CD14-positive monocyte (primary cell): Measurements from ENCODE around the gene FNIP1. TPM values are rescaled to one million over a fixed set of nuclear protein-coding genes. Genes with fewer than 3 reads are reported as not detected.

ENCODE experiments used
- DNase-seq, 3 donors: peaks; one replicate each; pipeline ENCODE4 v3.0.0-alpha.2; 2011 to 2022
- H2AFZ ChIP-seq: 2 replicates; pipeline ENCODE4 v1.6.0; 2012; ENCODE audit warnings: mild to moderate bottlenecking, low read depth, low read length, inconsistent platforms; ENCODE audit not compliant: insufficient read depth, poor library complexity, severe bottlenecking
- H3K27ac ChIP-seq, 2 donors: 1 replicate in 1 of 2; 2 replicates in 1 of 2; pipeline ENCODE4 v1.5.1; 2012 to 2013; ENCODE audit warnings: low read length in 2 of 2, control low read depth in 1 of 2, inconsistent platforms in 1 of 2, low read depth in 1 of 2, mild to moderate bottlenecking in 1 of 2
- H3K27me3 ChIP-seq, 2 donors: one replicate each; pipeline versions ENCODE4 v1.6.0 to v1.6.1; 2011 to 2013; ENCODE audit warnings: low read length in 2 of 2; ENCODE audit not compliant: control insufficient read depth in 2 of 2, insufficient read depth in 2 of 2
- H3K36me3 ChIP-seq, 2 donors: replicated peaks in 1 of 2; 1 replicate in 1 of 2; 2 replicates in 1 of 2; pipeline versions ENCODE4 v1.5.1 to v1.6.1; 2012 to 2013; ENCODE audit warnings: low read length in 2 of 2, control low read depth in 1 of 2, inconsistent platforms in 1 of 2, mild to moderate bottlenecking in 1 of 2; ENCODE audit not compliant: insufficient read depth in 2 of 2, control insufficient read depth in 1 of 2
- H3K4me1 ChIP-seq, 2 donors: 1 replicate in 1 of 2; 2 replicates in 1 of 2; pipeline versions ENCODE4 v1.5.1 to v1.6.1; 2012 to 2013; ENCODE audit warnings: low read length in 2 of 2, control low read depth in 1 of 2, inconsistent platforms in 1 of 2, mild to moderate bottlenecking in 1 of 2, moderate library complexity in 1 of 2; ENCODE audit not compliant: insufficient read depth in 2 of 2, control insufficient read depth in 1 of 2
- H3K4me2 ChIP-seq: replicated peaks from 2 replicates; pipeline ENCODE3; 2012; ENCODE audit warnings: low read length, moderate library complexity, mild to moderate bottlenecking; ENCODE audit not compliant: poor library complexity, severe bottlenecking; ENCODE audit errors: extremely low read depth
- H3K4me3 ChIP-seq, 3 experiments: fragments of 200-600 bp in 1 of 3; sonication (generic) in 1 of 3; replicated peaks in 1 of 3; 1 replicate in 2 of 3; 2 replicates in 1 of 3; pipeline ENCODE4 v1.5.1; 2011 to 2013; ENCODE audit warnings: low read length in 3 of 3, mild to moderate bottlenecking in 3 of 3, control low read depth in 2 of 3, low read depth in 2 of 3, inconsistent platforms in 1 of 3, moderate library complexity in 1 of 3
- H3K79me2 ChIP-seq: 2 replicates; pipeline ENCODE4 v1.6.0; 2012; ENCODE audit warnings: mild to moderate bottlenecking, control low read depth, inconsistent platforms, low read length, moderate library complexity; ENCODE audit not compliant: insufficient read depth
- H3K9ac ChIP-seq: 2 replicates; pipeline ENCODE4 v1.6.0; 2017; ENCODE audit warnings: low read length, mild to moderate bottlenecking; ENCODE audit not compliant: insufficient read depth, poor library complexity, severe bottlenecking
- H3K9me3 ChIP-seq, 2 donors: replicated peaks in 1 of 2; 1 replicate in 1 of 2; 2 replicates in 1 of 2; pipeline versions ENCODE4 v1.5.1 to v1.6.1; 2012 to 2013; ENCODE audit warnings: low read length in 2 of 2, control low read depth in 1 of 2; ENCODE audit not compliant: control insufficient read depth in 1 of 2, insufficient read depth in 1 of 2
- H4K20me1 ChIP-seq: 2 replicates; pipeline ENCODE4 v1.6.0; 2012; ENCODE audit warnings: mild to moderate bottlenecking, low read length, control low read depth, moderate library complexity; ENCODE audit not compliant: insufficient read depth
- H3K27ac Mint-ChIP-seq, 7 donors: one replicate each; pipeline ENCODE4 v1.8.0; 2020; ENCODE audit warnings: mild to moderate bottlenecking in 7 of 7, mixed read lengths in 7 of 7, moderate library complexity in 6 of 7, inconsistent platforms in 2 of 7
- H3K27me3 Mint-ChIP-seq, 3 donors: one replicate each; pipeline ENCODE4 v1.8.0; 2021 to 2022; ENCODE audit warnings: low read depth in 3 of 3, mild to moderate bottlenecking in 3 of 3, mixed read lengths in 3 of 3, moderate library complexity in 3 of 3, inconsistent platforms in 1 of 3
- H3K36me3 Mint-ChIP-seq, 2 donors: one replicate each; pipeline ENCODE4 v1.8.0; 2020; ENCODE audit warnings: mixed read lengths in 2 of 2, inconsistent platforms in 1 of 2, mild to moderate bottlenecking in 1 of 2
- H3K4me1 Mint-ChIP-seq: one replicate; pipeline ENCODE4 v1.8.0; 2020; ENCODE audit warnings: mild to moderate bottlenecking, mixed read lengths
- H3K4me3 Mint-ChIP-seq, 2 donors: one replicate each; pipeline ENCODE4 v1.8.0; 2020; ENCODE audit warnings: mild to moderate bottlenecking in 2 of 2, mixed read lengths in 2 of 2, moderate library complexity in 1 of 2
- H3K9me3 Mint-ChIP-seq, 7 donors: one replicate each; pipeline ENCODE4 v1.8.0; 2020 to 2022; ENCODE audit warnings: mixed read lengths in 7 of 7, mild to moderate bottlenecking in 6 of 7, moderate library complexity in 6 of 7, inconsistent platforms in 2 of 7
- CTCF ChIP-seq: fragments of 200-600 bp; IDR thresholded peaks from one replicate; pipeline ENCODE4 v1.8.0; 2022; ENCODE audit warnings: antibody characterized with exemption, mild to moderate bottlenecking
- WGBS: methylation state at CpG from one replicate; pipeline ENCODE4 v1.1.5; 2013; ENCODE audit warnings: missing lambda C conversion rate; ENCODE audit not compliant: insufficient coverage; 5-methylcytosine and 5-hydroxymethylcytosine counted together
- intact Hi-C, 2 donors: fragments of 100-400 bp; cut with micrococcal nuclease; formaldehyde crosslinking; loops; one replicate each; pipeline versions ENCODE4 v1.15.0 to v1.15.1; 2023
- polyA plus RNA-seq, 3 donors: library from polyadenylated mRNA; depleted of rRNA in 1 of 3; unstranded in 2 of 3; stranded (reverse) in 1 of 3; fragments of 300-500 nt in 2 of 3; fragments of >200 nt in 1 of 3; fragmentation: Illumina TruSeq in 2 of 3; gene quantifications; 1 replicate in 2 of 3; 2 replicates in 1 of 3; pipeline ENCODE4 v1.2.3, GENCODE V29; 2012 to 2021

The FNIP1 gene
- polyA plus RNA-seq, 3 donors, result 13.6 to 17.3 (median 16.3) TPM

GRCh38 chr5:131694926-131695325 is 101.9 kb downstream of the FNIP1 start:
- H3K4me1 Mint-ChIP-seq, result no peaks in the 10 kb centered on the region
- no peaks in the 10 kb centered on the region for H3K27me3 Mint-ChIP-seq
- no peak overlapping the region for H3K4me3 Mint-ChIP-seq
- intact Hi-C loops, result no loop called here
- H3K36me3 Mint-ChIP-seq, result peaks cover 53 to 68% of the 10 kb centered on the region in 2 donors
- no peaks in the 10 kb centered on the region for H3K27me3 ChIP-seq
- peaks cover 3 to 8% of the 10 kb centered on the region in 2 donors for H3K9me3 ChIP-seq
- H3K4me1 ChIP-seq, result no peaks in the 10 kb centered on the region
- H3K27ac Mint-ChIP-seq, result no peak overlapping the region
- no peak overlapping the region for H2AFZ ChIP-seq
- H3K27ac ChIP-seq, result no peak overlapping the region
- H3K79me2 ChIP-seq, result peaks cover 7% of the 10 kb centered on the region
- H3K9ac ChIP-seq, result no peak overlapping the region
- H3K36me3 ChIP-seq, result peaks cover 56 to 92% of the 10 kb centered on the region in 2 donors
- DNase-seq, result no peak
- peaks cover 0 to 9% (median 4%) of the 10 kb centered on the region in 7 donors for H3K9me3 Mint-ChIP-seq
- TF ChIP-seq CTCF, result no peak
- no peak overlapping the region for H3K4me3 ChIP-seq
- no CpG with 5 or more reads among the region's 4 CpGs for WGBS
- H4K20me1 ChIP-seq, result no peaks in the 10 kb centered on the region
- H3K4me2 ChIP-seq, result no peak overlapping the region

DNA sequence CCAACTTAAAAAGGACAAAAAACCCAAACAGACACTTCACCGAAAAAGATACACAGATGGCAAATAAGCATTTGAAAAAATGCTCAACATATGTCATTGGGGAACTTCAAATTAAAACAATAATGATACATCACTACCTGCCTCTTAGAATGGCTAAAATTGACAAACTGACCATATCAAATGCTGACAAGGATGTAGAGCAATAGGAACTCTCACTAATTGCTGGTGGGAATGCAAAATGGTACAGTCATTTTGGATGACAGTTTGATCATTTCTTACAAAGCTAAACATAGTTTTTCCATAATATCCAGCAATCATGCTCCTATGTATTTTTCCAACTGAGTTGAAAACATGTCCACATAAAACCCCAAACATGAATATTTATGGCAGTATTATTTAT is 102.9 kb downstream of the FNIP1 start:
- no peaks in the 10 kb centered on the region for H3K27me3 Mint-ChIP-seq
- no peaks in the 10 kb centered on the region for H4K20me1 ChIP-seq
- no peak for DNase-seq
- H3K27ac Mint-ChIP-seq, result peak overlapping the region in 1 of 7 donors; percentile 66
- H3K27me3 ChIP-seq, result no peaks in the 10 kb centered on the region
- H3K4me1 Mint-ChIP-seq, result no peaks in the 10 kb centered on the region
- peaks cover 58 to 72% of the 10 kb centered on the region in 2 donors for H3K36me3 Mint-ChIP-seq
- peaks cover 48 to 92% of the 10 kb centered on the region in 2 donors for H3K36me3 ChIP-seq
- H3K9me3 ChIP-seq, result peaks cover 3 to 8% of the 10 kb centered on the region in 2 donors
- H3K27ac ChIP-seq, result no peak overlapping the region
- no peak overlapping the region for H3K4me2 ChIP-seq
- H3K4me1 ChIP-seq, result no peaks in the 10 kb centered on the region
- no peak overlapping the region for H2AFZ ChIP-seq
- H3K9ac ChIP-seq, result no peak overlapping the region
- no CpG with 5 or more reads among the region's 1 CpG for WGBS
- H3K4me3 ChIP-seq, result no peak overlapping the region
- peaks cover 7% of the 10 kb centered on the region for H3K79me2 ChIP-seq
- peaks cover 0 to 9% (median 4%) of the 10 kb centered on the region in 7 donors for H3K9me3 Mint-ChIP-seq
- TF ChIP-seq CTCF, result no peak
- H3K4me3 Mint-ChIP-seq, result no peak overlapping the region
- intact Hi-C loops, result no loop called here
